ENCODE results near the gene CFAP410.
"Not testable (repeated sequence)": the region's sequence is repeated elsewhere in the genome, so short reads cannot be mapped to it uniquely, and the experiment has no call there.

The CFAP410 gene

GRCh38 chr21:44368711-44369446, 29.7 kb upstream of the CFAP410 start:
- DNase-seq: no peak

- no peak for DNase-seq
Observed at GRCh38 chr21:44366586-44367211, 27.5 kb upstream of the CFAP410 start.

- no peak for DNase-seq
Observed at GRCh38 chr21:44365967-44366585, 26.9 kb upstream of the CFAP410 start.

GRCh38 chr21:44365251-44365966, 26.2 kb upstream of the CFAP410 start:
- no peak for DNase-seq

- DNase-seq: no peak
Observed at GRCh38 chr21:44364151-44365053, 25.2 kb upstream of the CFAP410 start.

GRCh38 chr21:44363278-44363677, 24.1 kb upstream of the CFAP410 start:
- DNase-seq: no peak

- DNase-seq: not testable (repeated sequence)
Observed at GRCh38 chr21:44361903-44362302, 22.7 kb upstream of the CFAP410 start.

- DNase-seq: no peak
Observed at GRCh38 chr21:44360159-44360558, 21.0 kb upstream of the CFAP410 start.

- no peak for DNase-seq
Observed at GRCh38 chr21:44359396-44359795, 20.2 kb upstream of the CFAP410 start.

- DNase-seq: no peak
Observed at GRCh38 chr21:44357064-44357837, 18.1 kb upstream of the CFAP410 start.

- DNase-seq: no peak
Observed at GRCh38 chr21:44356636-44357035, 17.4 kb upstream of the CFAP410 start.

- DNase-seq: no peak
Observed at GRCh38 chr21:44356160-44356559, 17.0 kb upstream of the CFAP410 start.

- no peak for DNase-seq
Observed at GRCh38 chr21:44354775-44355771, 15.9 kb upstream of the CFAP410 start.

- no peak for DNase-seq
Observed at GRCh38 chr21:44354001-44354405, 14.8 kb upstream of the CFAP410 start.

- DNase-seq: no peak
Observed at GRCh38 chr21:44353191-44353970, 14.2 kb upstream of the CFAP410 start, which contains the start of gene TRPM2. Gene TRPM2, plus strand, starts transcription at chr21:44353621. Its CDS starts 80 bp downstream, at chr21:44353701.

- no peak for DNase-seq
Observed at GRCh38 chr21:44352253-44352860, 13.2 kb upstream of the CFAP410 start.

GRCh38 chr21:44351535-44352252, 12.5 kb upstream of the CFAP410 start:
- DNase-seq: no peak
